ENCODE data around the gene NTRK1. TPM values are rescaled to one million over a fixed set of nuclear protein-coding genes. Genes with fewer than 3 reads are reported as not detected.

The NTRK1 gene
- total RNA-seq, 2 experiments from 2014 or later, result 1.6 to 1.8 TPM

DNA sequence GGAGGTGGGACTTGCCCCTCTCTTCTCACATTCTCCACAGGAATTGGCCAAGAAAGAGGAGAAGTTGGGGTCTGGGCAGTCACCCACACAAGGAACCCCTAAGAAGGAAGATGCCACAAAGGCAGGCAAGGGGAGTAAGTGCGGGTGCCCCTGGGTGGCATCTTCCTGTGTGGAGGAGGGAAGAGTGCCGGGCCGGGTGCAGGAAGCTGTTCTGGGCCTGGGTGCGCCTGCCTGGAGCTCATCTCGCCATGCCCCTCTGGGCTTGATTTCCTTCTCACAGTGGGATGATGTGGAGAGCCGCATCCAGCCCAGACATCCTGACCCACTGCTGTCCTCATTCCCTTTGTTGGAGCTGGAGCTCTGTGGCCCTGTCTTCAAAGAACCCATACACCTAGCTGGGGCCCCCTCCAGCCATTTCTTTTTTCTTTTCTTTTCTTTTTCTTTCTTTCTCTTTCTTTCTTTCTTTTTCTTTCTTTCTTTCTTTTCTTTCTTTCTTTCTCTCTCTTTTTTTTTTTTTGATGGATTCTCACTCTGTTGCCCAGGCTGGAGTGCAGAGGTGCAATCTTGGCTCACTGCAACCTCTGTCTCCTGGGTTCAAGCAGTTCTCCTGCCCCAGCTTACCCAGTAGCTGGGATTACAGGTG is 69.1 kb downstream of the NTRK1 start:
- H3K36me3 Mint-ChIP-seq (ENCODE audit: low read depth), result no peaks in the 10 kb centered on the region
- no peak overlapping the region for H3K27ac Mint-ChIP-seq
- H3K4me3 Mint-ChIP-seq, result no peak overlapping the region
- POLR2A ChIA-PET, result no interaction called here
- H3K27me3 Mint-ChIP-seq, result peaks cover 75% of the 10 kb centered on the region
- H3K4me1 Mint-ChIP-seq, result peaks cover 20% of the 10 kb centered on the region
- H3K9me3 Mint-ChIP-seq, result no peaks in the 10 kb centered on the region
- DNase-seq, result no peak
- CTCF ChIA-PET, result interaction anchor here (1.0 to 2.2 kb wide), 4 partner anchors 19 to 39 kb away, joined by 3 to 45 read pairs (median 6); partner anchors contain the start of gene PEAR1

DNA sequence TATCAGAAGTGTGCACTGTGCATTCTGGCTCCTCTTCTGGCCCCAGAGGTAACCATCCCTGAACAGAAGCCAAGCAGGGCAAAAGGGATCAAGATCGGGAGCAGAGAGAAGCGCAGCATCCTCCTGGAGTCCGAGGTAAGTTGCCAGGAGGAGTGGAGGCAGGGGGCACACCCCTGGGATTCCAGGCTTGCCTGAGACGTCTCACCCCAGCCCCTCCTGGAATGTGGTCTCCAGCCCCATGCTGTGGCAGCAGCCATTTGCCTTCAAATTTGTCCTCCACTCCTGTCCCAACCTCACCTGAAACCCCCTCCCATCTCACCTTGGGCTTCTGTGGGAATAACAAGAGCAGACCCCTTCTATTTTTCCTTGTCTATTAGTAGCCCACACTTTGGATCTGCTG is 69.8 kb downstream of the NTRK1 start:
- ChIA-PET POLR2A (no interaction called here), CTCF (interaction anchor here (1.0 kb wide), 1 partner anchor 40 kb away, joined by 5 read pairs; no protein-coding TSS in a partner anchor)
- H3K27me3 Mint-ChIP-seq, result peaks cover 67% of the 10 kb centered on the region
- H3K9me3 Mint-ChIP-seq, result no peaks in the 10 kb centered on the region
- no peak overlapping the region for H3K4me3 Mint-ChIP-seq
- DNase-seq, result no peak
- no peak overlapping the region for H3K27ac Mint-ChIP-seq
- peaks cover 20% of the 10 kb centered on the region for H3K4me1 Mint-ChIP-seq
- no peaks in the 10 kb centered on the region for H3K36me3 Mint-ChIP-seq (ENCODE audit: low read depth)

Other genes starting within 250 kb of the NTRK1 start
- not detected for gene HAPLN2, start 241.4 kb upstream of the NTRK1 start, total RNA-seq
- not detected for gene BCAN, start 218.7 kb upstream of the NTRK1 start, total RNA-seq
- not detected for gene NES, start 183.5 kb upstream of the NTRK1 start, total RNA-seq
- gene CRABP2, start 155.3 kb upstream of the NTRK1 start, total RNA-seq, result 1 to 10 TPM in 1 of 2 experiments, under 1 TPM in 1; 0.58 to 1.2 TPM
- gene METTL25B, start 132.4 kb upstream of the NTRK1 start, total RNA-seq, result 10 to 100 TPM; 40.3 to 44.3 TPM
- gene ISG20L2, start 132.1 kb upstream of the NTRK1 start, total RNA-seq, result 10 to 100 TPM; 42.0 to 43.3 TPM
- gene MRPL24, start 119.8 kb upstream of the NTRK1 start, total RNA-seq, result 10 to 100 TPM; 40.3 to 43.8 TPM
- 100 to 1,000 TPM; 222 to 229 TPM for gene HDGF, start 109.2 kb upstream of the NTRK1 start, total RNA-seq
- 10 to 100 TPM; 61.6 to 74.1 TPM for gene PRCC, start 93.3 kb upstream of the NTRK1 start, total RNA-seq
- gene SH2D2A, start 44.0 kb upstream of the NTRK1 start, total RNA-seq, result 100 to 1,000 TPM; 192 to 193 TPM
- gene INSRR, start 1.7 kb upstream of the NTRK1 start, total RNA-seq, result under 1 TPM; 0.08 to 0.13 TPM
- under 1 TPM in 1 of 2 experiments, not detected in 1; 0.05 TPM for gene PEAR1, start 32.9 kb downstream of the NTRK1 start, total RNA-seq
- not detected for gene LRRC71, start 59.8 kb downstream of the NTRK1 start, total RNA-seq
- gene ARHGEF11, start 184.9 kb downstream of the NTRK1 start, total RNA-seq, result 10 to 100 TPM; 14.9 to 15.8 TPM
- not detected for gene ETV3L, start 238.9 kb downstream of the NTRK1 start, total RNA-seq